Stimulated activated CD8-positive, alpha-beta memory T cell treated with anti-CD3 and anti-CD28 coated beads, Interleukin-12 subunit alpha, Interleukin-12 subunit beta, amount 100 ng/mL, for 4 hours (primary cell): ENCODE results near the gene PTPRN2.
"Not testable (repeated sequence)": the region's sequence is repeated elsewhere in the genome, so short reads cannot be mapped to it uniquely, and the experiment has no call there.

Source experiments
- DNase-seq: peaks from one replicate; pipeline ENCODE4 v3.0.0-alpha.2; 2020; ENCODE audit warnings: low read depth

The PTPRN2 gene

DNA sequence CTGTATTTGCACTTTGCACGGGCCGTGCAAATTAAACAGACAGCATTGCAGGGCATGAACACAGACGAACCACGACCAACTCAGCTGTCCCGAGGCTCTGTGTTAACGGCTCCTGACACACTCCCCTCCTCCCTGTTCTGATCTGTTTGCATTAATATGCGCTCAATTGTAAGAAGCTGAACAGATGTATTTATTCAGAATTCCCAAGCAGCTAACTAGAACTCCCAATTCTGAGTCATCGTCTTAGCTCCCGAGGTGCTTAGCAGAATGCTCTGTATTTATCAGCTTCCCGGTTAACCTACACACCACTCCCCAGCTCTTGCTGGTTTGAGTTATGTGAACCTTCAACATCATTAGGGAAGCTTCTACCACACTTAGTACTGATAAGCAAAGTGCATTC lies 286.4 kb downstream of the PTPRN2 start:
- DNase-seq = no peak

DNA sequence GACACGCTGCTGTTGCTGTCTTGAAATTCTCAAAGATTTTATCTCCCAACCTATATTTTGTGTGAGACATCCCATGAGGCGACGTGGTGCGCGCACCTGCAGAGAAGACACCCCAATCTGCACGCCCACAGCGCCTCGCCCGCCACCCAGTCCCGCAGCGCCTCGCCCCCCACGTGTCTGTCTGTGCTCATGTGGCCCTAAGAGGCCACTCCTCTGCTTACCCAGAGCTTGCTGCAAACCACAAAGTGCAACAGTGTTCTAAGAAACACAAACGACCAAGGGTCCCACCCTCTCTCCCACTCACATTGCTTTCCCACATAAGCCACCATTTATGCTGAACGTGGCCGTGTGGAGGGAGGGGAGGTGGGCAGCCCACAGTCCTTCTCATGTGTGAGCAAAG lies 287.2 kb downstream of the PTPRN2 start:
- no peak for DNase-seq

DNA sequence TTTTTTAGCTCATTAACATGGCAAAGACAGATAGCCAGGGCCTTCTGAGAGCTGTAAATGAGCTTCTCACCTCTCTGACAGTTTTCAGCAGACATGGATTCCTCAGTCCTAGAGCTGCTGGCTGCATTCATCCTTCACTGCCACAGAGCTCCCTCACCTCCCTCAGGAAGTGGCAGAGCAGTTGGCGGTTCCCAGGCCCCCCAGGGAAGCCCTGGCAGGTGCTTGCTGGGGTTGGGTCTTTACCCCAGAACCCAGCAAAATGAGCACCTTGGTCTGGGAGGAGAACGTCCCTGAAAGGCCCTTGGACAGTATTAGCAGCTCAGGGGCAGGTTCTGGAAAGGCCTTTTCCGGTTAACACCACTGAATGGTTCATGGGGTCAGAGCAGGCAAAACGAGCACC lies 288.0 kb downstream of the PTPRN2 start:
- DNase-seq = no peak

DNA sequence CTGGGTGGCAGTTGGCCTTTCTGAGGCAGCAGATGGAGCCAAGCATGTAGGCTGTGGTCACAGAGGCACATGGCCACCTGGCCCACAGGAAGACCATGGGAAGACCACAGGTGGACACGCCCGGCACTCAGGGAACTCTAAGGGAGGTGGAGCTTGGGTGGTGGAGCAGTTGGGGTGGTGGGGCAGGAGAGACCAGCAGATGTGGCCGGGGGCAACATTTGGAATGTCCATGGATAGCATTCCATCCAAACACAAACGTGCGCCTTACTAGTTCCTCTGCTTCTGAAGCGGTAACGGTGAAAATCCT lies 290.9 kb downstream of the PTPRN2 start:
- no peak for DNase-seq

DNA sequence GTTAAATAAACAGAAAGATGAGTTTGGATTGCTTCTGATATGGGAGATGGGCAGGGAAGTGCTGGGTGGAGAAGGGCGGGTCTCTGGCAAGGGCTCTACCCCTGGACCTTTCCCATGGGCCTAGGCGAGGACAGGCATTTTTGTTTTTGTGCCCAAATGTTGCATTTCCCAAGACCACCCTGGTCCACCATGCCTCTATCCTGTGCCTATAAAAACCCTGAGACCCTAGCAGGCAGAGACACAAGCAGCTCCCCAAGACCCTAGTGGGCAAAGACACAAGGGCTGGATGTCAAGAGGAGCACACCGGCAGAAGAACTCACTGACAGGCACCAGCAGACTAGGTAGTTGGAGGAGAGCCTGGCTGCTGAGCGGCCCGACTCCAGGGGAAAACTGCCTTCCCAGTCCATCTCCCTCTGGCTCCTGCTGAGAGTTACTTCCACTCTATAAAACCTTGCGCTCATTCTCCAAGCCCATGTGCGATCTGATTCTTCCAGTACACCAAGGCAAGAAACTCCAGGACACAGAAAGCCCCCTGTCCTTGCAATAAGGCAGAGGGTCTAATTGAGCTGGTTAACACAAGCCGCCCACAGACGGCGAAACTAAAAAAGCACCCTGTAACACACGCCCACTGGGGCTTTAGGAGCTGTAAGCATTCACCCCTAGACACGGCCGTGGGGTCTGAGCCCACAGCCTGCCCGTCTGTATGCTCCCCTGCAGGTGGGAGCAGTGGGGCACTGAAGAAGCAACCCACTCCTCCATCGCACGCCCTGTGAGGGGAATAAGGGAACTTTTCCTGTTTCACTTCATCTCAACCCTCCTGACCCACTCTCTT lies 291.4 kb downstream of the PTPRN2 start:
- DNase-seq = no peak

- not testable (repeated sequence) for DNase-seq
Observed at GRCh38 chr7:158294468-158295215, 293.0 kb downstream of the PTPRN2 start.

DNA sequence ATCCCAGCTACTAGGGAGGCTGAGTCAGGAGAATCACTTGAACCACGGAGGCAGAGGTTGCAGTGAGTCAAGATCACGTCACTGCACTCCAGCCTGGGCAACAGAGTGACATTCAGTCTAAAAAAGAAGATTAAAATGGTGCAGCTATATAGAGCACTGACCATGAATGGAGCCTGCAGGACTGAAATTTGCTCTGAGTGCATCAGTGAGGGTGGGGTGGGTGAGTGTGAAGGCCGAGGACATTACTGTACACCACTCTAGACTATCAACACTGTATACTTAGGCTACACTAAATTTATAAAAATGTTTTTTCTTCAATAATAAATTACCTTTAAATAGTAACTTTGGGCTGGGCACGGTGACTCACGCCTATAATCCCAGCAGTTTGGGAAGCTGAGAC lies 294.7 kb downstream of the PTPRN2 start:
- no peak for DNase-seq

GRCh38 chr7:158291998-158292397 lies 295.6 kb downstream of the PTPRN2 start:
- DNase-seq = no peak

DNA sequence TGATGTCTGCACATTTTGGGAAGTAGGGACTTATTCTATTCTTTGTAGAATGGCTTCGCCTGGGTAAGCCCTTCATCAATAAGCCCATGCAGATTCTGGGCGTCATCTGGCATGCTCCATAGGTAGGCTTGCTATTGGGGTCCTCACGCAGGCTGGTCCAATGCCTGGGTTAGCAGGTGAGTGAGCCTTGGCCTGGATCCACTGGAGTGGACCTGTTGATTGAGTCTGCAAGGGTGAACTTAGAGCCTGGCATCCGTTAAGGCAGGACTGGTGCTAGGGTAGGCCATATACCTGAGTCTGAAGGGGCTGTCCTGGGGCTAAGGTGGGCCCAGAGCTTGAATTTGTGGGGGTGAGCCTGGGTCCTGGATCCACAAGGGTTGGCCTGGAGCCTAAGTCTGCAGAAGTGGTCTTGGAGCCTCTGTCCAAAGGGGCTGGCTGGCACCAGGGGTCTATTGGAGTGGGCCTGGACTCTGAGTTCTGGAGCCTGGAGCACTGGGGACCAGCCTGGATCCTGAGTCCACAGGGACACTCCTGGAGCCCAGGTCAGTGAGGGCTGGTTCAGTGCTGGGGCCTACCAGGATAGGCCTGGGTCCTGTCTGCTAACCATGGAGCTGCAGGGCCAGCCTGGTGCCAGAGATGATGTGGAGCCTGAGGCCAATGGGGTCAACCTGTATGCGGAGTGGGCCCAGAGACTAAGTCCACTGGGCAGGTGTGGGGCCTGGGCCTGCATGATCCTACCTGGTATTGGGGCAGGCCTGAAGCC lies 297.7 kb downstream of the PTPRN2 start:
- no peak for DNase-seq

- no peak for DNase-seq
Observed at GRCh38 chr7:158289231-158289630, 298.4 kb downstream of the PTPRN2 start.

DNA sequence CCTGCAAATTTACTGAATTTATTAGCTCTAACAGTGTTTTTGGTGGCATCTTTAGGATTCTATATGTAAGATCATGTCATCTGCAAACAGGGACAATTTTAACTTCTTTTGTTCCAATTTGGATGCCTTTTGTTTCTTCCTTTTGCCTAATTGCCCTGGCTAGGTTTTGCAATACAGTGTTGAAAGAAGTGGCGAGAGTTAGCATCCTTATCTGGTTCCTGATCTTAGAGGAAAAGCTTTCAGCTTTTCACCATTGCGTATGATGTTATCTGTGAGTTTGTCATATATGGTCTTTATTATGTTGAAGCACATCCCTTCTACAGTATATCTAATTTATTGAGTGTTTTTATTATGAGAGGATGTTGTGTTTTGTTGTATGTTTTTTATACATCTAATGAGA lies 301.4 kb downstream of the PTPRN2 start:
- no peak for DNase-seq

GRCh38 chr7:158285383-158285770 lies 302.2 kb downstream of the PTPRN2 start:
- DNase-seq = no peak

GRCh38 chr7:158284617-158285382 lies 302.8 kb downstream of the PTPRN2 start:
- no peak for DNase-seq

DNA sequence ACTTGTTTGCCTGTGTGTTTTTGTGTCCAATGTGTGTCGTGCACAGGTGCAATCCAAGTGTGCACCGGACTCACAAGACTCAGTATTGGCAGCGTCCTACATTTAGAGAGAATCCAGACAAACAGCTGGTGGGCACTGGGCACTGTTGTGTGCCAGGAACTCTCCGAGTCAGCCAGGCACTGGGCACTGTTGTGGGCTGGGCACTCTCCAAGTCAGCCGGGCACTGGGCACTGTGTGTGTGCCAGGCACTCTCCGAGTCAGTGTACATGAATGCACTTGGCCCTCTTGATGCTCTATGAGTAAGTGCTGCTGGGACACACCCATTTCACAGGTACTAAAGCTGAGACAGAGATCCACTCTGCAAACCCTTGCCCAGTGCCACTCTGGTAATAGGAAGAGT lies 303.5 kb downstream of the PTPRN2 start:
- no peak for DNase-seq

- no peak for DNase-seq
Observed at GRCh38 chr7:158283016-158283974, 304.3 kb downstream of the PTPRN2 start.

- no peak for DNase-seq
Observed at GRCh38 chr7:158282461-158283001, 305.1 kb downstream of the PTPRN2 start.

- DNase-seq = no peak
Observed at GRCh38 chr7:158281441-158281840, 306.2 kb downstream of the PTPRN2 start.

DNA sequence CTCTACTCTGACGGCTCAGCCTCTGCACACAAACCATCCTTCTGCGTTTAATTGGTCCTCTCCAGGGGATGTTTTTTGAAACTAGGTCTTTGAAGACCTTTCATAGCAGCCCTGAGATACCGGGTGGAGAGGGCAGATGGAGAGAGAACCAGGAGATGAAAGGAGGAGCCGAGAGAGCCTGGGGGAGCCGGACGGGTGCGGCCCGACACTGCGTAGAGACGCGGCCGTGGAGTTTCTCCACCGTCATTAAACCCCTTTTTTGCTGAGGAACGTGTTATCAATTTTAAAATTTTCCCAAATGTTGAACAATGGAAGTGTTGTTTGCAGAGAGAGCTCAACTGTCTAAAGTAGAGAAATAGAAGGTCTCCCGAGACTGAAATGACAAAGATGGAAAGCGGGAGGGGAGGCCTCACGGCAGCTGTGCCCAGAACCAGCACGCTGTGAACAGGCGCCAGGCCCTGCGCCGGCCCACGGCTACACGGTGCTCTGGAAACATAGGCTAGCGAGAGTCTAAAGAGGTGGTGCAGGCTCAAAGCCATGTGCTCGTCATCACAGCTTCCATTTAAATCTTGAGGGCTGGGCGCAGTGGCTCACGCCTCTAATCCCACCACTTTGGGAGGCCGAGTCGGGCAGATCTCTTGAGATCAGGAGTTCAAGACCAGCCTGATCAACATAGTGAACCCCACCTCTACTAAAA lies 307.0 kb downstream of the PTPRN2 start:
- no peak for DNase-seq

DNA sequence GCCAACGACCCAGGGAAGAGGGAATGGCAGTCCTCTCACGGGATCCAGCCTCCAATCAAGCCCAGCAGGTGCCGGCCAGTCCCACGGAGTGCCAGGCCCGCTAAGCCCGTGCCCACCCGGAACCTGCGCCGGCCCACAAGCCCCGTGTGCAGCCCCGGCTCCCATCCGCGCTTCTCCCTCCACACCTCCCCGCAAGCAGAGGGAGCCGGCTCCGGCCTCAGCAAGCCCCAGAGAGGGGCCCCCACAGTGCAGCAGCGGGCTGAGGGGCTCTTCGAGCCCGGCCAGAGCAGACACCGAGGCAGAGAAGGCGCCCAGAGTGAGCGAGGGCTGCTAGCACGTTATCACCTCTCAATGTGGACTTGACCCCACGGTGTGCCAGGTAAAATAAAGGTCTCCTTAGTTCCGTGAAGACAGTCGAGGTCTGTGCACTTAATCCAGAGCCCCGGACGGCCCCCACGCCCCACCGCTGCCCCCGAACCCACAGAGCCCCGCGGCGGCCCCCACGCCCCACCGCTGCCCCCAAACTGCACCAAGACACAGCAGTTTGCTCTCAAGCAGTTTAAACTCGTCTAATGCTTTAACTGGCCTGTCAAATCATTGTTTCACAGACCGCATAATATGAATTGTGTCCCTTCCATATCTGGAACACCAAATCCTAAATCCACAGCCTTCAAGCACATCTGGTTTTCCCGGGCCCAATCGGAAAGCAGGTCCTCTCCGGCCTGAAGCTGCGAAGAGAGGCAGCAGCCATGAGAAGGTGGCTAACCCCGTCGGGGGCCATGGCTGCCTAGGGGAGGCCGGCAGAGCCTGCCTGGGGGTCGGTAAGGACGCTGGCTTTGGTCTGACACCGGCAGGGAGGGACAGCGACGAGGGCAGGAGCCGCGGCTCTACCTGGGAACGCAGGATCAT lies 307.8 kb downstream of the PTPRN2 start:
- DNase-seq = no peak
